Retinal pigment epithelial cell (primary cell): ENCODE data around the gene HCST.
A peak's percentile ranks its signal among the peaks of the same experiment; 100 is the strongest.

ENCODE experiments used
- DNase-seq: peaks from one replicate; pipeline ENCODE4 v3.0.0-alpha.2; 2010; ENCODE audit warnings: low read depth
- H3K4me3 ChIP-seq: 2 replicates; pipeline ENCODE4 v1.5.1; 2011; ENCODE audit warnings: mild to moderate bottlenecking, low read length, control low read depth, moderate library complexity
- CTCF ChIP-seq: conservative IDR thresholded peaks from 2 replicates; pipeline ENCODE4 v1.5.1; 2011; ENCODE audit warnings: low read depth, low read length, control low read depth, inconsistent platforms

The HCST gene

GRCh38 chr19:35879770-35880317 lies 22.5 kb upstream of the HCST start:
- DNase-seq: no peak
- TF ChIP-seq CTCF: no peak
- no peak overlapping the region for H3K4me3 ChIP-seq

GRCh38 chr19:35882114-35882832 lies 20.1 kb upstream of the HCST start:
- TF ChIP-seq CTCF: peak; percentile 56
- DNase-seq: no peak
- no peak overlapping the region for H3K4me3 ChIP-seq

GRCh38 chr19:35883882-35884281 lies 18.4 kb upstream of the HCST start:
- TF ChIP-seq CTCF: no peak
- no peak overlapping the region for H3K4me3 ChIP-seq
- DNase-seq: no peak

GRCh38 chr19:35885225-35885738 lies 17.0 kb upstream of the HCST start:
- DNase-seq: no peak
- H3K4me3 ChIP-seq: no peak overlapping the region
- no peak for TF ChIP-seq CTCF

GRCh38 chr19:35885904-35886303 lies 16.4 kb upstream of the HCST start:
- no peak overlapping the region for H3K4me3 ChIP-seq
- no peak for DNase-seq
- no peak for TF ChIP-seq CTCF

GRCh38 chr19:35887197-35887596 lies 15.1 kb upstream of the HCST start:
- TF ChIP-seq CTCF: no peak
- H3K4me3 ChIP-seq: no peak overlapping the region
- no peak for DNase-seq

- DNase-seq: no peak
- no peak for TF ChIP-seq CTCF
- no peak overlapping the region for H3K4me3 ChIP-seq
These were observed 13.9 kb upstream of the HCST start for GRCh38 chr19:35888398-35888797.
